Measurements from ENCODE around the gene GDPD1.
"Not testable (repeated sequence)": the region's sequence is repeated elsewhere in the genome, so short reads cannot be mapped to it uniquely, and the experiment has no call there.

GDPD1 gene

GRCh38 chr17:59178266-59178985 is 41.9 kb upstream of the GDPD1 start:
- no peak for DNase-seq
- Histone ChIP-seq H3K4me2 (ENCODE audit: low read length) (no peak overlapping the region), H3K79me1 (ENCODE audit: low read length) (no peaks in the 10 kb centered on the region), H3K27ac (ENCODE audit: low read depth, low read length) (no peak overlapping the region), H2BK12ac (ENCODE audit: low read length) (no peak overlapping the region), H2BK5ac (ENCODE audit: low read depth, low read length, poor library complexity) (no peak overlapping the region), H3K4me3 (ENCODE audit: low read depth, low read length) (no peak overlapping the region), H4K12ac (ENCODE audit: low read depth, low read length) (no peak overlapping the region), H3K4ac (ENCODE audit: low read depth, low read length) (no peak overlapping the region), H2BK120ac (ENCODE audit: insufficient read depth, low read length, poor library complexity) (no peak overlapping the region), H3K18ac (ENCODE audit: low read length) (no peak overlapping the region), H3K9me3 (ENCODE audit: insufficient read depth, low read depth, low read length) (no peaks in the 10 kb centered on the region), H2AK5ac (ENCODE audit: low read length) (no peak overlapping the region), H4K91ac (ENCODE audit: low read depth, low read length) (no peak overlapping the region), H3K9ac (ENCODE audit: low read length) (no peak overlapping the region), H3K4me1 (ENCODE audit: control insufficient read depth in 1 of 2, insufficient read depth in 2 of 2, low read length in 2 of 2) (no peaks in the 10 kb centered on the region), H3K14ac (ENCODE audit: low read length) (no peak overlapping the region), H2AFZ (ENCODE audit: insufficient read depth, low read length, poor library complexity) (no peak overlapping the region), H3K79me2 (ENCODE audit: control insufficient read depth, insufficient read depth, low read length, poor library complexity) (no peaks in the 10 kb centered on the region), H3K27me3 (ENCODE audit: insufficient read depth, low read length) (no peaks in the 10 kb centered on the region), H3K36me3 (ENCODE audit: control insufficient read depth in 1 of 2, insufficient read depth in 2 of 2, low read length in 2 of 2) (peaks cover 23% of the 10 kb centered on the region in 2 experiments), H3K23ac (ENCODE audit: low read length) (no peak overlapping the region), H4K8ac (ENCODE audit: low read depth, low read length) (no peak overlapping the region)
- WGBS (ENCODE audit: extremely low coverage, insufficient coverage, insufficient read length), result no CpG with 5 or more reads among the region's 7 CpGs

GRCh38 chr17:59179601-59180000 is 40.7 kb upstream of the GDPD1 start:
- H2BK12ac ChIP-seq (ENCODE audit: low read length); H2BK5ac ChIP-seq (ENCODE audit: low read depth, low read length, poor library complexity); H4K8ac ChIP-seq (ENCODE audit: low read depth, low read length); H4K12ac ChIP-seq (ENCODE audit: low read depth, low read length); H3K27me3 ChIP-seq (ENCODE audit: insufficient read depth, low read length); H3K9me3 ChIP-seq (ENCODE audit: insufficient read depth, low read depth, low read length); DNase-seq; H3K27ac ChIP-seq (ENCODE audit: low read depth, low read length); H3K4me1 ChIP-seq (ENCODE audit: control insufficient read depth in 1 of 2, insufficient read depth in 2 of 2, low read length in 2 of 2); H3K79me2 ChIP-seq (ENCODE audit: control insufficient read depth, insufficient read depth, low read length, poor library complexity); H4K91ac ChIP-seq (ENCODE audit: low read depth, low read length); H3K18ac ChIP-seq (ENCODE audit: low read length); H3K9ac ChIP-seq (ENCODE audit: low read length); H3K79me1 ChIP-seq (ENCODE audit: low read length); H3K14ac ChIP-seq (ENCODE audit: low read length); H2AK5ac ChIP-seq (ENCODE audit: low read length); H2BK120ac ChIP-seq (ENCODE audit: insufficient read depth, low read length, poor library complexity); H3K23ac ChIP-seq (ENCODE audit: low read length); H3K4me2 ChIP-seq (ENCODE audit: low read length); H3K4me3 ChIP-seq (ENCODE audit: low read depth, low read length); H3K4ac ChIP-seq (ENCODE audit: low read depth, low read length); H2AFZ ChIP-seq (ENCODE audit: insufficient read depth, low read length, poor library complexity): not testable (repeated sequence)
- peaks cover 14 to 21% of the 10 kb centered on the region in 2 experiments for H3K36me3 ChIP-seq (ENCODE audit: control insufficient read depth in 1 of 2, insufficient read depth in 2 of 2, low read length in 2 of 2)
- no CpG with 5 or more reads among the region's 11 CpGs for WGBS (ENCODE audit: extremely low coverage, insufficient coverage, insufficient read length)

GRCh38 chr17:59180626-59181025 is 39.7 kb upstream of the GDPD1 start:
- DNase-seq, result no peak
- Histone ChIP-seq H2BK12ac (ENCODE audit: low read length) (no peak overlapping the region), H3K4me3 (ENCODE audit: low read depth, low read length) (no peak overlapping the region), H4K8ac (ENCODE audit: low read depth, low read length) (no peak overlapping the region), H3K9ac (ENCODE audit: low read length) (no peak overlapping the region), H3K23ac (ENCODE audit: low read length) (no peak overlapping the region), H2BK5ac (ENCODE audit: low read depth, low read length, poor library complexity) (no peak overlapping the region), H3K27ac (ENCODE audit: low read depth, low read length) (no peak overlapping the region), H4K91ac (ENCODE audit: low read depth, low read length) (no peak overlapping the region), H2AK5ac (ENCODE audit: low read length) (no peak overlapping the region), H3K4ac (ENCODE audit: low read depth, low read length) (no peak overlapping the region), H3K79me1 (ENCODE audit: low read length) (no peaks in the 10 kb centered on the region), H3K27me3 (ENCODE audit: insufficient read depth, low read length) (no peaks in the 10 kb centered on the region), H2AFZ (ENCODE audit: insufficient read depth, low read length, poor library complexity) (no peak overlapping the region), H3K14ac (ENCODE audit: low read length) (no peak overlapping the region), H2BK120ac (ENCODE audit: insufficient read depth, low read length, poor library complexity) (no peak overlapping the region), H3K36me3 (ENCODE audit: control insufficient read depth in 1 of 2, insufficient read depth in 2 of 2, low read length in 2 of 2) (peaks cover 8 to 16% of the 10 kb centered on the region in 2 experiments), H3K4me2 (ENCODE audit: low read length) (no peak overlapping the region), H3K4me1 (ENCODE audit: control insufficient read depth in 1 of 2, insufficient read depth in 2 of 2, low read length in 2 of 2) (no peaks in the 10 kb centered on the region), H3K79me2 (ENCODE audit: control insufficient read depth, insufficient read depth, low read length, poor library complexity) (no peaks in the 10 kb centered on the region), H3K9me3 (ENCODE audit: insufficient read depth, low read depth, low read length) (no peaks in the 10 kb centered on the region), H3K18ac (ENCODE audit: low read length) (no peak overlapping the region), H4K12ac (ENCODE audit: low read depth, low read length) (no peak overlapping the region)
- WGBS (ENCODE audit: extremely low coverage, insufficient coverage, insufficient read length), result no CpG with 5 or more reads among the region's 9 CpGs

- H2AK5ac ChIP-seq (ENCODE audit: low read length), result no peak overlapping the region
- no CpG with 5 or more reads among the region's 9 CpGs for WGBS (ENCODE audit: extremely low coverage, insufficient coverage, insufficient read length)
Observed at GRCh38 chr17:59181481-59181880, 38.8 kb upstream of the GDPD1 start.

More at GRCh38 chr17:59181481-59181880, 38.8 kb upstream of the GDPD1 start:
- H3K36me3 ChIP-seq (ENCODE audit: control insufficient read depth in 1 of 2, insufficient read depth in 2 of 2, low read length in 2 of 2), result peaks cover 5 to 12% of the 10 kb centered on the region in 2 experiments
- DNase-seq, result no peak
- H3K9ac ChIP-seq (ENCODE audit: low read length), result no peak overlapping the region
- H4K91ac ChIP-seq (ENCODE audit: low read depth, low read length), result no peak overlapping the region
- H3K4ac ChIP-seq (ENCODE audit: low read depth, low read length), result no peak overlapping the region
- H3K79me2 ChIP-seq (ENCODE audit: control insufficient read depth, insufficient read depth, low read length, poor library complexity), result no peaks in the 10 kb centered on the region
- no peaks in the 10 kb centered on the region for H3K79me1 ChIP-seq (ENCODE audit: low read length)
- no peak overlapping the region for H3K4me3 ChIP-seq (ENCODE audit: low read depth, low read length)
- H3K27me3 ChIP-seq (ENCODE audit: insufficient read depth, low read length), result no peaks in the 10 kb centered on the region
- H2AFZ ChIP-seq (ENCODE audit: insufficient read depth, low read length, poor library complexity), result no peak overlapping the region
- H3K27ac ChIP-seq (ENCODE audit: low read depth, low read length), result no peak overlapping the region
- no peak overlapping the region for H3K23ac ChIP-seq (ENCODE audit: low read length)
- H2BK5ac ChIP-seq (ENCODE audit: low read depth, low read length, poor library complexity), result no peak overlapping the region
- no peaks in the 10 kb centered on the region for H3K9me3 ChIP-seq (ENCODE audit: insufficient read depth, low read depth, low read length)
- no peak overlapping the region for H3K14ac ChIP-seq (ENCODE audit: low read length)
- no peak overlapping the region for H2BK120ac ChIP-seq (ENCODE audit: insufficient read depth, low read length, poor library complexity)
- H3K18ac ChIP-seq (ENCODE audit: low read length), result no peak overlapping the region
- no peaks in the 10 kb centered on the region for H3K4me1 ChIP-seq (ENCODE audit: control insufficient read depth in 1 of 2, insufficient read depth in 2 of 2, low read length in 2 of 2)
- H4K12ac ChIP-seq (ENCODE audit: low read depth, low read length), result no peak overlapping the region
- H3K4me2 ChIP-seq (ENCODE audit: low read length), result no peak overlapping the region
- H2BK12ac ChIP-seq (ENCODE audit: low read length), result no peak overlapping the region
- H4K8ac ChIP-seq (ENCODE audit: low read depth, low read length), result no peak overlapping the region
